HepG2 (cell line): ENCODE data around the gene CFHR2. TPM values are rescaled to one million over a fixed set of nuclear protein-coding genes. Genes with fewer than 3 reads are reported as not detected.
"Not testable (repeated sequence)": the region's sequence is repeated elsewhere in the genome, so short reads cannot be mapped to it uniquely, and the experiment has no call there.

ENCODE experiments used
- ATAC-seq: fragments of 200-7000 bp; cut with Tn5 transposase; 3 replicates; pipeline ENCODE4 v1.9.1; 2020; ENCODE audit warnings: mild to moderate bottlenecking, moderate library complexity
- BruUV-seq: library from RNA; stranded (reverse); fragments of 400-500 nt; replicated peaks from 2 replicates; lab custom pipeline; 2021; lab: Mats Ljungman, UMichigan
- CTCF ChIA-PET: fragments of 300-600 bp; formaldehyde crosslinking; extraction: SDS; loops from one replicate; lab custom pipeline; 2021; ENCODE audit warnings: low total read pairs, inconsistent platforms, low intra/inter-chr PET ratio; lab: Yijun Ruan, JAX
- POLR2A ChIA-PET: fragments of 350-600 bp; sonication (Branson Sonifier 250); formaldehyde crosslinking; loops from one replicate; lab custom pipeline; 2020; ENCODE audit warnings: antibody characterized with exemption, inconsistent platforms; lab: Yijun Ruan, JAX
- DNase-seq: peaks from one replicate; pipeline ENCODE4 v3.0.0-alpha.2; 2015; ENCODE audit warnings: low spot score
- FAIRE-seq: peaks from 3 replicates; lab custom pipeline; 2011; peaks lifted over from hg19 to GRCh38; lab: Jason Lieb, UNC
- H2AFZ ChIP-seq: one replicate; pipeline ENCODE4 v1.6.1; 2011; ENCODE audit warnings: low read length, inconsistent platforms
- H3K27ac ChIP-seq: fragments of 300-600 bp; 3 replicates; pipeline ENCODE4 v1.8.0; 2011; ENCODE audit warnings: mixed run types, mild to moderate bottlenecking, mixed read lengths, low read length, inconsistent platforms; ENCODE audit not compliant: insufficient read depth; ENCODE audit errors: extremely low read length
- H3K27me3 ChIP-seq, 2 experiments: fragments of 200-600 bp in 1 of 2; 2 replicates in 1 of 2; 3 replicates in 1 of 2; pipeline versions ENCODE4 v1.6.0 to v1.8.0; 2011; ENCODE audit warnings: low read length in 2 of 2, mild to moderate bottlenecking in 2 of 2, moderate library complexity in 2 of 2, inconsistent platforms in 1 of 2; ENCODE audit not compliant: insufficient read depth in 2 of 2, control insufficient read depth in 1 of 2
- H3K36me3 ChIP-seq, 2 experiments: fragments of 200-600 bp in 1 of 2; replicated peaks in 1 of 2; 2 replicates in 1 of 2; 3 replicates in 1 of 2; pipeline versions ENCODE4 v1.5.1 to v1.8.0; 2011; ENCODE audit warnings: low read length in 2 of 2, inconsistent platforms in 1 of 2; ENCODE audit not compliant: insufficient read depth in 2 of 2, control insufficient read depth in 1 of 2
- H3K4me1 ChIP-seq: 2 replicates; pipeline ENCODE4 v1.5.1; 2012; ENCODE audit warnings: low read length, inconsistent platforms; ENCODE audit not compliant: insufficient read depth
- H3K4me2 ChIP-seq: 2 replicates; pipeline ENCODE4 v1.6.0; 2011; ENCODE audit warnings: low read depth, low read length, inconsistent platforms
- H3K4me3 ChIP-seq, 3 experiments: fragments of 200-600 bp in 1 of 3; sonication (generic), shearing (Covaris generic) in 1 of 3; replicated peaks in 1 of 3; 2 replicates each; pipeline ENCODE4 v1.5.1; 2011 to 2016; ENCODE audit warnings: low read length in 3 of 3, inconsistent platforms in 2 of 3, low read depth in 2 of 3, mild to moderate bottlenecking in 2 of 3, control low read depth in 1 of 3, mixed read lengths in 1 of 3; ENCODE audit not compliant: insufficient read depth in 1 of 3
- H3K79me2 ChIP-seq: one replicate; pipeline ENCODE4 v1.6.1; 2011; ENCODE audit warnings: low read length, inconsistent platforms; ENCODE audit not compliant: insufficient read depth
- H3K9ac ChIP-seq: 2 replicates; pipeline ENCODE4 v1.6.0; 2011; ENCODE audit warnings: mild to moderate bottlenecking, low read depth, low read length, inconsistent platforms; ENCODE audit not compliant: insufficient read depth
- H3K9me3 ChIP-seq: 2 replicates; pipeline ENCODE4 v1.5.1; 2012; ENCODE audit warnings: mild to moderate bottlenecking, low read length
- H4K20me1 ChIP-seq: 2 replicates; pipeline ENCODE4 v1.6.0; 2011; ENCODE audit warnings: inconsistent platforms, mild to moderate bottlenecking, low read length, moderate library complexity; ENCODE audit not compliant: insufficient read depth
- WGBS: methylation state at CpG from one replicate; pipeline ENCODE4 v1.1.6; 2017; ENCODE audit warnings: low lambda C conversion rate; 5-methylcytosine and 5-hydroxymethylcytosine counted together
- in situ Hi-C: cut with HindIII; loops from 2 replicates; pipeline ENCODE4 v1.10.0; 2017; ENCODE audit warnings: low pct_unique_long_range_greater_than_20kb; ENCODE audit not compliant: extremely low pct_ligation_motif_present
- intact Hi-C: fragments of 100-400 bp; cut with micrococcal nuclease; formaldehyde crosslinking; loops from one replicate; pipeline ENCODE4 v1.10.0; 2022; ENCODE audit not compliant: unreplicated experiment
- polyA plus RNA-seq, 8 experiments: library from polyadenylated mRNA; depleted of rRNA in 3 of 8; stranded (reverse) in 7 of 8; unstranded in 1 of 8; fragments of >200 nt; fragmentation: Illumina TruSeq in 4 of 8; extraction: Trizol in 4 of 8; gene quantifications; 2 replicates each; pipeline versions ENCODE4 v1.2.1 to v1.2.3, GENCODE V29; 2011 to 2016; ENCODE audit warnings: low read depth in 4 of 8, missing spikeins in 1 of 8, mixed read lengths in 1 of 8; ENCODE audit not compliant: insufficient read depth in 1 of 8
- total RNA-seq, 5 experiments: library from RNA; depleted of rRNA; stranded (reverse); fragments of >200 nt; fragmentation: Illumina TruSeq; extraction: Trizol; gene quantifications; 2 replicates each; pipeline ENCODE4 v1.2.3, GENCODE V29; 2016; ENCODE audit warnings: low read depth in 1 of 5

The CFHR2 gene
- total and polyA plus RNA-seq, 2 of the 13 experiments (the other 11 are each of a cell fraction or from before 2014, with no cell fraction given) = not detected

GRCh38 chr1:196912283-196912682 lies 31.3 kb upstream of the CFHR2 start:
- H3K27ac ChIP-seq, in situ Hi-C loops, DNase-seq, H3K9ac ChIP-seq, H3K4me2 ChIP-seq, H3K4me1 ChIP-seq, H2AFZ ChIP-seq, CTCF ChIA-PET, H3K36me3 ChIP-seq, H3K9me3 ChIP-seq, H3K27me3 ChIP-seq, POLR2A ChIA-PET, BruUV-seq, H3K79me2 ChIP-seq, ATAC-seq, H3K4me3 ChIP-seq, FAIRE-seq, H4K20me1 ChIP-seq, intact Hi-C loops: not testable (repeated sequence)
- 10% methylated on average over 5 of the region's 5 CpGs for WGBS

DNA sequence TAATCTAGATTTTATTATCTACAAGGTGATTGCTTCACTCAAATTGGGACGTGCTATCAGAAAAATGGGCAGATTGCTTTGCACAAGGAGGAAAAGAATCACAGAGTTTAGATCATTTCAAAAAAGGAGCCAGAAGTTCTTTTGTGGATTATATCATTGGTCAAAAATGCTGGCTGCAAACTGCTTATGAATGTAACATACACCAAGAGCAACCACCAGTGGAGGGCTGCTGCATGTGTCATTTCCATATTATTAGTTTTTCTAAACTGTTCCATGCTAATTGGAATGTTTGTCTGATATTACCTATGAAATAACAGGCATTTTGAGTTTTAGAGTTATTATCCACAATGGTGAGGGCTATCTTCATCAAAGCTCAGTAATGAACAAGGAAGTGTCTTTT lies 16.7 kb upstream of the CFHR2 start:
- CTCF ChIA-PET, intact Hi-C loops: not testable (repeated sequence)

DNA sequence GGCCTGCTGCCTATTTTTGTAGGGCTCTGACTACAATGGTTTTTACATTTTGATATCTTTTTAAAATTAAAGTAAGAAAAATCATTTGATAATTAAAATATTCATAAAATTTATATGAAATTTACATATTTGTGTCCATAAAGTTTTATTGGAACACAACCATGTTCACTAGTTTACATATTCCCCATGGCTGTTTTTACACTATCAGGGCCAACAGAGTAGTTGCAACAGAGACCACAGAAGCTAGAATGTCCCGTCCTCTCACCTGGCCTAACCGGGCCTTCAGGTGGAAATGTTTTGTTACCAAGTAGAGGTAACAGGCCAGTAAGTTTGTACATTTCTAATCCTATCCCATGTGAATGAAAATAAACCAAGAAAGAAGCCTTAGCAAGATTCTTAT lies 10.7 kb upstream of the CFHR2 start:
- WGBS = 9% methylated on average over 2 of the region's 2 CpGs
- H2AFZ ChIP-seq, H3K27ac ChIP-seq, H3K4me2 ChIP-seq, H3K36me3 ChIP-seq, POLR2A ChIA-PET, H3K4me3 ChIP-seq, intact Hi-C loops, in situ Hi-C loops, FAIRE-seq, H3K79me2 ChIP-seq, H3K27me3 ChIP-seq, H3K4me1 ChIP-seq, H4K20me1 ChIP-seq, H3K9me3 ChIP-seq, DNase-seq, CTCF ChIA-PET, H3K9ac ChIP-seq, BruUV-seq, ATAC-seq: not testable (repeated sequence)

More for the DNA sequence above, 16.7 kb upstream of the CFHR2 start:
- POLR2A ChIA-PET, DNase-seq, H3K4me3 ChIP-seq, BruUV-seq, H3K9ac ChIP-seq, H3K79me2 ChIP-seq, H2AFZ ChIP-seq, ATAC-seq, H3K4me2 ChIP-seq, H3K9me3 ChIP-seq, in situ Hi-C loops, H3K27ac ChIP-seq, H3K36me3 ChIP-seq, H3K4me1 ChIP-seq, H4K20me1 ChIP-seq, H3K27me3 ChIP-seq, FAIRE-seq: not testable (repeated sequence)
- WGBS = 0% methylated on average over 1 of the region's 1 CpG
